ENCODE results near the gene FAM76A. TPM values are rescaled to one million over a fixed set of nuclear protein-coding genes. Genes with fewer than 3 reads are reported as not detected.

FAM76A gene
- polyA plus RNA-seq, 1 donor (not counting 4 experiments of a cell fraction or from before 2014, with no cell fraction given), result 13.5 TPM

DNA sequence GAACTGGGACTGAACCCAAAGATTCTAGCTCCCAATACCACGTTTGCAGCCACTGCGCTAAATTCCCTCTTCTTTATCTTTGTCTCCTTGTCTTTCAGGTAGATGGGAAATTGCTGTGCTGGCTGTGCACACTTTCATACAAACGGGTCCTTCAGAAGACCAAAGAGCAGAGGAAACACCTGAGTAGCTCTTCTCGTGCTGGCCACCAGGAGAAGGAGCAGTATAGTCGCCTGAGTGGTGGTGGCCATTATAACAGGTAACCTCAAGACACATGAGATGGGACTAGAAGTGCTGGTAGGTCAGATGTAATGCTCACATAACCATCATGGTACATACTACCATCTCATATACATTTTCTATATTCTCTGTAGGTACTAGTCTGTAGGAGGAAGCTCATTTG is 18.8 kb downstream of the FAM76A start:
- peaks cover 11 to 15% of the 10 kb centered on the region in 2 experiments for H3K36me3 ChIP-seq (ENCODE audit: control insufficient read depth in 2 of 2, extremely low read depth in 1 of 2, insufficient read depth in 2 of 2, low read length in 2 of 2)
- H2AFZ ChIP-seq (ENCODE audit: control insufficient read depth, low read length), result no peak overlapping the region
- no peaks in the 10 kb centered on the region for H4K20me1 ChIP-seq (ENCODE audit: control insufficient read depth, extremely low read depth, insufficient read depth, low read length)
- no peaks in the 10 kb centered on the region for H3K27me3 ChIP-seq (ENCODE audit: control insufficient read depth, extremely low read depth, insufficient read depth, low read length)
- no peak overlapping the region for H3K4me2 ChIP-seq (ENCODE audit: control insufficient read depth, extremely low read depth, insufficient read depth, low read depth, low read length)
- DNase-seq (ENCODE audit: low read depth, low spot score) (no peak), FAIRE-seq (no peak)
- no peaks in the 10 kb centered on the region for H3K79me2 ChIP-seq (ENCODE audit: control insufficient read depth, insufficient read depth, low read length)
- dilution Hi-C loops (cut with MboI; ENCODE audit: extremely low pct_ligation_motif_present, low sequenced_read_pairs), result no loop called here
- TF ChIP-seq EZH2 (IDR thresholded peaks at IDR 0.05; ENCODE audit: low read length), result no peak
- TF ChIP-seq, protein P1, sequence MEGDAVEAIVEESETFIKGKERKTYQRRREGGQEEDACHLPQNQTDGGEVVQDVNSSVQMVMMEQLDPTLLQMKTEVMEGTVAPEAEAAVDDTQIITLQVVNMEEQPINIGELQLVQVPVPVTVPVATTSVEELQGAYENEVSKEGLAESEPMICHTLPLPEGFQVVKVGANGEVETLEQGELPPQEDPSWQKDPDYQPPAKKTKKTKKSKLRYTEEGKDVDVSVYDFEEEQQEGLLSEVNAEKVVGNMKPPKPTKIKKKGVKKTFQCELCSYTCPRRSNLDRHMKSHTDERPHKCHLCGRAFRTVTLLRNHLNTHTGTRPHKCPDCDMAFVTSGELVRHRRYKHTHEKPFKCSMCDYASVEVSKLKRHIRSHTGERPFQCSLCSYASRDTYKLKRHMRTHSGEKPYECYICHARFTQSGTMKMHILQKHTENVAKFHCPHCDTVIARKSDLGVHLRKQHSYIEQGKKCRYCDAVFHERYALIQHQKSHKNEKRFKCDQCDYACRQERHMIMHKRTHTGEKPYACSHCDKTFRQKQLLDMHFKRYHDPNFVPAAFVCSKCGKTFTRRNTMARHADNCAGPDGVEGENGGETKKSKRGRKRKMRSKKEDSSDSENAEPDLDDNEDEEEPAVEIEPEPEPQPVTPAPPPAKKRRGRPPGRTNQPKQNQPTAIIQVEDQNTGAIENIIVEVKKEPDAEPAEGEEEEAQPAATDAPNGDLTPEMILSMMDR (optimal IDR thresholded peaks at IDR 0.05 in 1 of 3, IDR thresholded peaks at IDR 0.05 in 1 of 3, conservative IDR thresholded peaks at IDR 0.05 in 1 of 3; ENCODE audit: extremely low read depth in 1 of 3, insufficient read depth in 2 of 3, low read length in 3 of 3), result no peak
- no peaks in the 10 kb centered on the region for H3K9me3 ChIP-seq (ENCODE audit: control insufficient read depth, low read depth, low read length)
- no peak overlapping the region for H3K27ac ChIP-seq (ENCODE audit: control insufficient read depth, insufficient read depth, low read length)
- H3K9ac ChIP-seq (ENCODE audit: control insufficient read depth, extremely low read depth, insufficient read depth, low read length), result no peak overlapping the region
- no peaks in the 10 kb centered on the region for H3K4me1 ChIP-seq (ENCODE audit: control insufficient read depth, extremely low read depth, insufficient read depth, low read length)
- H3K9me1 ChIP-seq (ENCODE audit: control insufficient read depth, extremely low read depth, insufficient read depth, low read length), result no peaks in the 10 kb centered on the region
- no peak overlapping the region for H3K4me3 ChIP-seq (ENCODE audit: control insufficient read depth in 2 of 3, extremely low read depth in 1 of 3, insufficient read depth in 2 of 3, low read depth in 1 of 3, low read length in 3 of 3)

DNA sequence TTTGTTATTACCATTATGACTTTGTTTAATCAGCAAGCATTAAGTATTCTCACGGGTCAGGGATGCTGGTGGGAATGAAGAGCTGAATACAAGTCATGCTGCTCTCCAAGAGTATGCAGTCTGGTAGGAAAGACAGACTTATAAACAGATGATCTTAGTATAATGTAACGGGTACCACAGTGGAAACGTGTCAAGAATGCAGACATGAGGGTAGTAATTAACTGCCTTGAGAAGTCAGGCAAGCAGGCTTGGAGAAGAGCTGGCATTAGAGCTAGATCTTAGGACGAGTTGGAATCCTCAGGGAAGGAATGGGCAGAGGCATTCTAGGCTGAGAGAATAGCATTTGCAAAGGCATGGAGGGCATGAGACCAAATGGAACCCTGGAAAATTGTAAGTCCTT is 19.7 kb downstream of the FAM76A start:
- Histone ChIP-seq H3K79me2 (ENCODE audit: control insufficient read depth, insufficient read depth, low read length) (no peaks in the 10 kb centered on the region), H3K9me1 (ENCODE audit: control insufficient read depth, extremely low read depth, insufficient read depth, low read length) (no peaks in the 10 kb centered on the region), H4K20me1 (ENCODE audit: control insufficient read depth, extremely low read depth, insufficient read depth, low read length) (no peaks in the 10 kb centered on the region), H3K27me3 (ENCODE audit: control insufficient read depth, extremely low read depth, insufficient read depth, low read length) (no peaks in the 10 kb centered on the region), H3K4me3 (ENCODE audit: control insufficient read depth in 2 of 3, extremely low read depth in 1 of 3, insufficient read depth in 2 of 3, low read depth in 1 of 3, low read length in 3 of 3) (no peak overlapping the region), H3K27ac (ENCODE audit: control insufficient read depth, insufficient read depth, low read length) (no peak overlapping the region), H2AFZ (ENCODE audit: control insufficient read depth, low read length) (no peak overlapping the region), H3K4me1 (ENCODE audit: control insufficient read depth, extremely low read depth, insufficient read depth, low read length) (no peaks in the 10 kb centered on the region), H3K9me3 (ENCODE audit: control insufficient read depth, low read depth, low read length) (no peaks in the 10 kb centered on the region), H3K36me3 (ENCODE audit: control insufficient read depth in 2 of 2, extremely low read depth in 1 of 2, insufficient read depth in 2 of 2, low read length in 2 of 2) (peaks cover 15 to 22% of the 10 kb centered on the region in 2 experiments), H3K4me2 (ENCODE audit: control insufficient read depth, extremely low read depth, insufficient read depth, low read depth, low read length) (no peak overlapping the region), H3K9ac (ENCODE audit: control insufficient read depth, extremely low read depth, insufficient read depth, low read length) (no peak overlapping the region)
- no peak for TF ChIP-seq EZH2 (IDR thresholded peaks at IDR 0.05; ENCODE audit: low read length)
- TF ChIP-seq, protein P1 (optimal IDR thresholded peaks at IDR 0.05 in 1 of 3, IDR thresholded peaks at IDR 0.05 in 1 of 3, conservative IDR thresholded peaks at IDR 0.05 in 1 of 3; ENCODE audit: extremely low read depth in 1 of 3, insufficient read depth in 2 of 3, low read length in 3 of 3), result no peak
- DNase-seq (ENCODE audit: low read depth, low spot score) (no peak), FAIRE-seq (no peak)
- dilution Hi-C loops (cut with MboI; ENCODE audit: extremely low pct_ligation_motif_present, low sequenced_read_pairs), result no loop called here
